ENCODE measurements around the gene SEMA7A.

DNA sequence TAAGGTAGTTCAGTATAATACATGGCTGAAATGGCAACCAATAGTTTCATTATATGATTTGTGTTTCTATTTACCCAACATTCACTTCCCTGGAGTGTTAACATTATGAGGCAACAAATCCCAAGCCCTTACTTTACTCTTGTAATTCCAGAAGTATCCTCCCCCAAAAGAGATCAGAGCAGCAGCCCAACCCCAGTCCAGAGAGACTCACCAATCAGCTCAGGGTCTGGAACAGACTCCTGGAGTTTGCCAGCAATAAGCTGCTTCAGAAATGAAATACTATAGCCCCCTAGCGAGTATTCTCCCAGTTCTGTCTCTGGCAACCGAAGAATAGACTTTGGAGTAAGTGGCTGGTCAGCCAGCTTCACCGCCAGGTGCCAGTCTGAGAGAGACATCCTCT lies 24.7 kb upstream of the SEMA7A start:
- TF ChIP-seq, protein P1, sequence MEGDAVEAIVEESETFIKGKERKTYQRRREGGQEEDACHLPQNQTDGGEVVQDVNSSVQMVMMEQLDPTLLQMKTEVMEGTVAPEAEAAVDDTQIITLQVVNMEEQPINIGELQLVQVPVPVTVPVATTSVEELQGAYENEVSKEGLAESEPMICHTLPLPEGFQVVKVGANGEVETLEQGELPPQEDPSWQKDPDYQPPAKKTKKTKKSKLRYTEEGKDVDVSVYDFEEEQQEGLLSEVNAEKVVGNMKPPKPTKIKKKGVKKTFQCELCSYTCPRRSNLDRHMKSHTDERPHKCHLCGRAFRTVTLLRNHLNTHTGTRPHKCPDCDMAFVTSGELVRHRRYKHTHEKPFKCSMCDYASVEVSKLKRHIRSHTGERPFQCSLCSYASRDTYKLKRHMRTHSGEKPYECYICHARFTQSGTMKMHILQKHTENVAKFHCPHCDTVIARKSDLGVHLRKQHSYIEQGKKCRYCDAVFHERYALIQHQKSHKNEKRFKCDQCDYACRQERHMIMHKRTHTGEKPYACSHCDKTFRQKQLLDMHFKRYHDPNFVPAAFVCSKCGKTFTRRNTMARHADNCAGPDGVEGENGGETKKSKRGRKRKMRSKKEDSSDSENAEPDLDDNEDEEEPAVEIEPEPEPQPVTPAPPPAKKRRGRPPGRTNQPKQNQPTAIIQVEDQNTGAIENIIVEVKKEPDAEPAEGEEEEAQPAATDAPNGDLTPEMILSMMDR (conservative IDR thresholded peaks at IDR 0.05 in 1 of 2, IDR thresholded peaks at IDR 0.05 in 1 of 2; ENCODE audit: extremely low read depth in 1 of 2, insufficient read depth in 1 of 2, low read depth in 1 of 2, low read length in 2 of 2): no peak
- no peak for TF ChIP-seq EZH2 (IDR thresholded peaks at IDR 0.05; ENCODE audit: borderline replicate concordance, low read length)
